Fibroblast of the aortic adventitia (primary cell): ENCODE results near the gene CEP19. TPM values are rescaled to one million over a fixed set of nuclear protein-coding genes. Genes with fewer than 3 reads are reported as not detected.

ENCODE experiments used
- DNase-seq: peaks from one replicate; pipeline ENCODE4 v3.0.0-alpha.2; 2010; ENCODE audit warnings: low read depth
- H3K4me3 ChIP-seq: 2 replicates; pipeline ENCODE4 v1.5.1; 2011; ENCODE audit warnings: low read depth, mild to moderate bottlenecking, control low read depth, low read length, moderate library complexity
- CTCF ChIP-seq: IDR thresholded peaks from 2 replicates; pipeline ENCODE4 v1.5.1; 2011; ENCODE audit warnings: mild to moderate bottlenecking, low read length, control low read depth, inconsistent platforms; ENCODE audit not compliant: insufficient read depth
- small RNA-seq: library from RNA; depleted of rRNA; stranded (forward); fragments of <200 nt; gene quantifications from one replicate; pipeline ENCODE3, GENCODE V24; 2012
- total RNA-seq: library from RNA; depleted of rRNA; stranded (reverse); fragments of >200 nt; gene quantifications from 2 replicates; pipeline ENCODE4 v1.2.3, GENCODE V29; 2012; ENCODE audit warnings: low replicate concordance

Gene CEP19
- total RNA-seq, 1 donor, result 4.0 TPM

- no peak for TF ChIP-seq CTCF
- no peak overlapping the region for H3K4me3 ChIP-seq
- peak; percentile 37 for DNase-seq
These were observed 49.1 kb downstream of the CEP19 start for GRCh38 chr3:196662711-196663571.

- DNase-seq, result no peak
- H3K4me3 ChIP-seq, result no peak overlapping the region
- TF ChIP-seq CTCF, result no peak
These were observed 50.0 kb downstream of the CEP19 start for GRCh38 chr3:196662033-196662432.

GRCh38 chr3:196661400-196661799, 50.6 kb downstream of the CEP19 start:
- no peak overlapping the region for H3K4me3 ChIP-seq
- TF ChIP-seq CTCF, result no peak
- DNase-seq, result no peak

- no peak for DNase-seq
- TF ChIP-seq CTCF, result no peak
- H3K4me3 ChIP-seq, result no peak overlapping the region
These were observed 51.5 kb downstream of the CEP19 start for GRCh38 chr3:196660381-196661166.

- no peak for TF ChIP-seq CTCF
- no peak for DNase-seq
- no peak overlapping the region for H3K4me3 ChIP-seq
These were observed 52.1 kb downstream of the CEP19 start for GRCh38 chr3:196659901-196660351.

Small RNA genes within 50 kb of the gene (small RNA-seq; reads per million reads assigned to genes)
- gene RNU4-89P (not detected), gene RNU6-646P (not detected)

Other genes starting within 250 kb of the CEP19 start
- gene RNF168, start 208.5 kb downstream of the CEP19 start, total RNA-seq, result 32.4 and 35.4 TPM in 2 replicates
- gene SMCO1, start 196.9 kb downstream of the CEP19 start, total RNA-seq, result not detected in 2 replicates
- gene WDR53, start 143.7 kb downstream of the CEP19 start, total RNA-seq, result 6.5 and 7.1 TPM in 2 replicates
- 8.3 and 14.0 TPM in 2 replicates for gene FBXO45, start 143.6 kb downstream of the CEP19 start, total RNA-seq
- gene NRROS, start 72.6 kb downstream of the CEP19 start, total RNA-seq, result 0.65 and 2.9 TPM in 2 replicates
- 28.0 and 33.5 TPM in 2 replicates for gene PIGX, start 127 bp upstream of the CEP19 start, total RNA-seq
- gene PAK2, start 27.6 kb upstream of the CEP19 start, total RNA-seq, result 39.7 and 45.6 TPM in 2 replicates
- gene SENP5, start 155.7 kb upstream of the CEP19 start, total RNA-seq, result 28.2 and 38.1 TPM in 2 replicates
- 48.8 and 49.5 TPM in 2 replicates for gene NCBP2, start 230.3 kb upstream of the CEP19 start, total RNA-seq